HG02588 (cell line): ENCODE data around the gene SDK1.

ENCODE experiments used
- ATAC-seq: cut with Tn5 transposase; IDR thresholded peaks from one replicate; pipeline ENCODE4 v1.9.1; 2021; ENCODE audit warnings: mild to moderate bottlenecking, moderate library complexity; ENCODE audit not compliant: unreplicated experiment

Gene SDK1

GRCh38 chr7:4159761-4160554, 858.9 kb downstream of the SDK1 start:
- no peak for ATAC-seq

GRCh38 chr7:4162884-4163564, 862.0 kb downstream of the SDK1 start:
- ATAC-seq = no peak

GRCh38 chr7:4163565-4164203, 862.6 kb downstream of the SDK1 start:
- no peak for ATAC-seq

DNA sequence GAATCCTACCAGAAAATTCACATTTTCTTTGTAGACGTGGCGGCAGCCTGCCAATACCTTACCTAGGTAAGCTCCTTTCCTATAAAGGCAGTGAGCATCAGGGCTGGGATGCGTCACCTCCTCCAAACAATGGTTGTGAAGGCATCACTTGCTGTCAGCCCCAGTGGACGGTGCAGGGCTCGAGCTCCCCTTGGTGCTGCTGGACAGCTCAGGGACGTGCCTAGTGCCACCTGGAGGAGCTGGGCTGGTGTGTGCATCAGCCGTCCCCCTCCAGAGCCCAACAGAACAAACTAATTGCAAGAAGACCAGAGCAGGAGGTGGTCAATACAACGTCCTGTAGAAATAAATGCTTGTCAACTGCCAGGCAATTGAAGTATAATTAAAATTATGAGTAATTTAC, 863.5 kb downstream of the SDK1 start:
- no peak for ATAC-seq

GRCh38 chr7:4166340-4166739, 865.3 kb downstream of the SDK1 start:
- no peak for ATAC-seq

DNA sequence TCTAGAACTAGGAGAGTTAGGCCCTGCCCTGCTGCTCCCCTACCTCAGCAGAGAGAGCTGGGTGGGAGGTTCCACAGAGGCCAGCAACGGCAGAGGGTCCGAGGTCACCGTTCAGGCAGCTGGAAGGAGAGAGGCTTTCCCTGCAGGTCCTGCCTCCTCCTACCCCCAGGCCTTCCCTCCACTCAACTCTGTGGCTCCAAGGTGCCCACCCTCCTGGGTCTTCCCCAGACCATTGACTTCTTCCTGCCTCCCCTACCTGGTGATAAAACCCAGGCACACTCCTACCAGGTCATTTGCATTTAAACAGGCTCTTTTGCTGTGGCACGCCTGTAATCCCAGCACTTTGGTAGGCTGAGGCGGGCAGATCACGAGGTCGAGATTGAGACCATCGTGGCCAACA, 865.8 kb downstream of the SDK1 start:
- no peak for ATAC-seq

DNA sequence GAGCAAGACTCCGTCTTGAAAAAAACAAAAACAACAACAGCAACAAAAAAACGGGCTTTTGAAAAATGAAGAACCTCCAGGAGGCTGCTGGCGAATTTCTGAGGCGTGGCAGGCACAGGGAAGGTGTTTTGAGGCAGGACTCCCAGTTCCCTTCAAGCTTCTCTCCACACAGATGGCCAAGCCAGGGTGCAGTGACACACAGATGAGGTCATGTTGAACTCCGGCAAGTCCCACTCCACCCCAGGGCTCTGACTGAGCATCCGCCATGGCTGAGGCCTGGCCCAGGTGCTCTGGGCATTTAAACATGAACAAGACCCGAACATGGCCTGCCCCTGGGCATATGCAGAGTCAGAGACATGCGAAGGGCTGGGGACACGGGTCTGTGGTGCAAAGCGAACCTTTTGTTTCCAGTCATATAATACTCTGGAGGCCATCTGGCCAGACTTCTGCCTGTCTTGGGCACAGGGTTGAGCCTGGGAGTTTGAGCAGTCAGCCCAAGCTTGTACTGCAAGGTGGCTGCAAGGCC, 866.4 kb downstream of the SDK1 start:
- ATAC-seq = no peak

GRCh38 chr7:4168041-4168440, 867.0 kb downstream of the SDK1 start:
- ATAC-seq = no peak

DNA sequence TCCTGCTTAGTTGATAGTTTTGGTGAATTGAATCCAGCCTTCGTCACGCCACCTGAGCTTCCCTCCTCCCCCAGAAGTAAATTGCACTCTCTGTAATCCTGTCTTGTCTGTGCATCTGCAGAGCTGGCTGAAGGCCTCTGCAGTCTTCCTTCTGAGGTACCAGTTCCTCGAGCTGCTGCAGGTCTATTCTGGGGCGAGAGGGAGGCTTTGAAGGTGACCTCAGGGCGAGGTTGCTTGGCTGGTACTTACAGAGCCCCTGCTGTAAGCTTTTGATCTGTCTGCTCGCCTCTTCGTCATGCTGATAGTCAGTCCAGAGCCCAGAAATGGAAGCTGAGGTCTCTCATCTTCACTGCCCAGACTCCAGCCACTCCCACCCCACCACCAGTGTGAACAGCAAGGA, 867.5 kb downstream of the SDK1 start:
- ATAC-seq = no peak

GRCh38 chr7:4169455-4169854, 868.4 kb downstream of the SDK1 start:
- ATAC-seq = no peak

GRCh38 chr7:4170997-4171786, 870.1 kb downstream of the SDK1 start:
- no peak for ATAC-seq

GRCh38 chr7:4172883-4173282, 871.8 kb downstream of the SDK1 start:
- ATAC-seq = no peak

GRCh38 chr7:4173615-4174014, 872.6 kb downstream of the SDK1 start:
- no peak for ATAC-seq

GRCh38 chr7:4174016-4174415, 873.0 kb downstream of the SDK1 start:
- no peak for ATAC-seq

GRCh38 chr7:4174451-4174850, 873.4 kb downstream of the SDK1 start:
- ATAC-seq = no peak

DNA sequence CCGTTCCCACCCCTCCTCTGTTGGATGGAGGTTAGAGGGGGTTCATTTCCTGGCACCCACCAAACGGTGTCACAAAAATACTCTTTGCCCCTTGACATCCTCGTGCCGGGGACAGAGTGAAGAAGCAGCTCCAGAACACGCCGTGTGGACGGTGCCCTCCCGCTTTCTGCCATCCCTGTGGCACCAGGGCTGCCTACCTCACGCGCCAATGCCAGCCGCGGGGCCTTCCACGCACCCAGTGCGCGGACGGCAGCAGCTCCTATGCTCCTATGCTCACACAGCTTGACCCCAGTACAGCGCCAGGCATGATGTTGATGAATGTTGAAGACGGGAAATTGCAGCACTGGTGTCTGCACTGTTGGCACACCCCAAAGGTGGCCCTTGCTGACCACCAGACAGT, 873.8 kb downstream of the SDK1 start:
- ATAC-seq = no peak

- no peak for ATAC-seq
Measured at GRCh38 chr7:4175346-4175973, 874.4 kb downstream of the SDK1 start.

GRCh38 chr7:4177001-4177400, 875.9 kb downstream of the SDK1 start:
- ATAC-seq = no peak

- ATAC-seq = no peak
Measured at GRCh38 chr7:4178416-4178815, 877.4 kb downstream of the SDK1 start.

DNA sequence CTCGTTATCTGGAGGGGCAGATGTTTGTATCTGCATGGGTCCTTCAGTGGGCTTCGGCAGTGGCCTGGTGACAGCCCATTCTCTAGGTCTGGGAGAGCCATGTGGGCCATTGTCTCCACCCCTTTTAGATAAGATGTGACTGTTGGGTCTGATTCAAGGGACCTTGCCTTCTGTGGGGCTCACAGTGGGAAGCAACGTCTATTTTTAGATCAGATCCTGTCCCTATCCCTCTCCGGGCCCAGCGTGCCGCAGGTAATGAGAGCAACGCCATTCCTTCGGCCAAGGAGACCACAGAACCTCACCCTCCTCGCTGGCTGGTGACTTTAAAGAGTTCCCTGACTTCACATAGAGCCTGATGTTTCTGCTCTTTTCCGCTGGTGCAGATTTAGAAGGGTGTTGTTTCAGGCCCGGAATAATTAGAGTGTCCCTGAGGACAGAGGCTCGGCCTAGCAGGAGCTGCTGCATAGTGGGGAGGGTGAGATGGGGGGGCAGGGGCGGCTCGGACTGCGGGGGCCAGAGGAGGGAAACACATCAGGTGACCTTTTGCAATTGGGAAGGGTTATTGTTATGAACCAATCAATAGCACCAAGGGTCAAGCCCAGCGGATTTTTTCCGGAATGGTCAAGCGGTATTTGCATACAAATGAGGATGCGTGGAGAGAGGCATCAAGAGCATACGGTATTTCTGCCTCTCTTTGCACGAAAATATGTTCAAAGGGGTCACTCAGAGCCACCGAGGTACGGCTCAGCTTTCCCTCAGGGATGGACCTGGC, 878.0 kb downstream of the SDK1 start:
- ATAC-seq = no peak
